ENCODE data around the gene CHCHD6.

The CHCHD6 gene

DNA sequence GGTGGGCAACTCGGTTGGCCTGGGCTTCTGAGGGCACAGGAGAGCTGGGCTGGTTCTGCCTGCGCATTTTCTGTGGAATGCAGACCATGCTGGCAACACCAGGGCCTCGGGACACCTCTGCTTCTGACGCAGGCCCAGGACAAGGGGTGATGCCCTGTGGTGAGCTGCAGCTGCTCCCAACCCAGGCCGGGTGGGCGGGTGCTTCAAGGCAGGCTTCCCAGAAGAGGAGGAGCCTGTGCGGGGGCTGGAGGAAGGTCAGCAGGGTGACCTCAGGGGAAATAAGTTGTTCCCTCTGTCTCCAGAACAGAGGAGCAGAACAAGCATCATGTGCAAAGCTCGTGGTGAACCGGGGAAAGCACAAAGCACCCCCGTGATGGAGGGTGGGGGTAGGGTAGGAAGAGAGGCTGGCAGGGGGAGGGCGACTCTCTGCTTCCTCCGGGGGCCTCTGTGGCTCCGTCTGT, 267.9 kb downstream of the CHCHD6 start:
- peaks cover 17% of the 10 kb centered on the region for H3K9me3 ChIP-seq (ENCODE audit: insufficient read depth, low read length)
- H3F3A ChIP-seq (ENCODE audit: insufficient read depth): no peaks in the 10 kb centered on the region
- H4K20me1 ChIP-seq (ENCODE audit: low read depth, low read length): no peaks in the 10 kb centered on the region
- H3K27ac ChIP-seq (ENCODE audit: low read depth, low read length): no peak overlapping the region
- H3K4me3 ChIP-seq (ENCODE audit: insufficient read depth, low read length, poor library complexity, severe bottlenecking): no peak overlapping the region
- no peaks in the 10 kb centered on the region for H3K79me2 ChIP-seq (ENCODE audit: insufficient read depth, low read length)
- peaks cover 8% of the 10 kb centered on the region; the same call in 1 of the 2 replicates for H3K27me3 ChIP-seq (ENCODE audit: low read length)
- no peak overlapping the region for H3K4me2 ChIP-seq (ENCODE audit: low read depth, low read length, poor library complexity, severe bottlenecking)
- H3K36me3 ChIP-seq (ENCODE audit: low read length): no peaks in the 10 kb centered on the region
- H2AFZ ChIP-seq (ENCODE audit: low read depth, low read length, severe bottlenecking): no peak overlapping the region
- H3K9me2 ChIP-seq (replicated peaks; ENCODE audit: insufficient read depth, low read length): no peaks in the 10 kb centered on the region
- no peak overlapping the region for H3K9ac ChIP-seq (ENCODE audit: low read length)
- TF ChIP-seq EZH2phosphoT487 (conservative IDR thresholded peaks at IDR 0.05; ENCODE audit: low read length): no peak
- TF ChIP-seq, protein P1, sequence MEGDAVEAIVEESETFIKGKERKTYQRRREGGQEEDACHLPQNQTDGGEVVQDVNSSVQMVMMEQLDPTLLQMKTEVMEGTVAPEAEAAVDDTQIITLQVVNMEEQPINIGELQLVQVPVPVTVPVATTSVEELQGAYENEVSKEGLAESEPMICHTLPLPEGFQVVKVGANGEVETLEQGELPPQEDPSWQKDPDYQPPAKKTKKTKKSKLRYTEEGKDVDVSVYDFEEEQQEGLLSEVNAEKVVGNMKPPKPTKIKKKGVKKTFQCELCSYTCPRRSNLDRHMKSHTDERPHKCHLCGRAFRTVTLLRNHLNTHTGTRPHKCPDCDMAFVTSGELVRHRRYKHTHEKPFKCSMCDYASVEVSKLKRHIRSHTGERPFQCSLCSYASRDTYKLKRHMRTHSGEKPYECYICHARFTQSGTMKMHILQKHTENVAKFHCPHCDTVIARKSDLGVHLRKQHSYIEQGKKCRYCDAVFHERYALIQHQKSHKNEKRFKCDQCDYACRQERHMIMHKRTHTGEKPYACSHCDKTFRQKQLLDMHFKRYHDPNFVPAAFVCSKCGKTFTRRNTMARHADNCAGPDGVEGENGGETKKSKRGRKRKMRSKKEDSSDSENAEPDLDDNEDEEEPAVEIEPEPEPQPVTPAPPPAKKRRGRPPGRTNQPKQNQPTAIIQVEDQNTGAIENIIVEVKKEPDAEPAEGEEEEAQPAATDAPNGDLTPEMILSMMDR (IDR thresholded peaks at IDR 0.05; ENCODE audit: insufficient read depth, low read length, poor library complexity, severe bottlenecking): no peak

DNA sequence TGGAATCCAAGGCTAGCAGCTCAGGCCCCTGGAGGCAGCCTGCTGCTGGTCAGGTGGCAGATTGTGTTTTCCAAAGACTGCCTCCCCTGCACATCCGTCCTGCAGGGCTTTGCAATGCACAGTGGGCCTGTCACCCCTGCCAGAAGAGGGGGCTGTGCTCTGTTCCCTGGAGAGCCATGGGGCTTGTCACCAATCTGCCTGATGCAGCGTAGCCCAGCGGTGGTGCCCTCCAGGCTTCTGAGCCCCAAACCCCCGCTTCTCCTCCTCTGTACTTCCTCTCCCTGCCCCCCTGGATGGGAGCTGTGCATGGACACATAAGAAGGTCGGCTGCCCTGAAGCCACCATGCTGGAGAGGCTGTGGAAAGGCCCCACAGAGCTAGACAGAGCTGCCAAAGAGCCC, 268.8 kb downstream of the CHCHD6 start:
- Histone ChIP-seq H3K27me3 (ENCODE audit: low read length) (peaks cover 8% of the 10 kb centered on the region; the same call in 1 of the 2 replicates), H3K79me2 (ENCODE audit: insufficient read depth, low read length) (no peaks in the 10 kb centered on the region), H3K4me3 (ENCODE audit: insufficient read depth, low read length, poor library complexity, severe bottlenecking) (no peak overlapping the region), H3K36me3 (ENCODE audit: low read length) (no peaks in the 10 kb centered on the region), H3K9me3 (ENCODE audit: insufficient read depth, low read length) (peaks cover 17% of the 10 kb centered on the region), H3K27ac (ENCODE audit: low read depth, low read length) (no peak overlapping the region), H3F3A (ENCODE audit: insufficient read depth) (no peaks in the 10 kb centered on the region), H3K9ac (ENCODE audit: low read length) (no peak overlapping the region), H3K4me2 (ENCODE audit: low read depth, low read length, poor library complexity, severe bottlenecking) (no peak overlapping the region), H4K20me1 (ENCODE audit: low read depth, low read length) (no peaks in the 10 kb centered on the region), H2AFZ (ENCODE audit: low read depth, low read length, severe bottlenecking) (no peak overlapping the region), H3K9me2 (replicated peaks; ENCODE audit: insufficient read depth, low read length) (no peaks in the 10 kb centered on the region)
- TF ChIP-seq EZH2phosphoT487 (conservative IDR thresholded peaks at IDR 0.05; ENCODE audit: low read length): no peak
- TF ChIP-seq, protein P1 (IDR thresholded peaks at IDR 0.05; ENCODE audit: insufficient read depth, low read length, poor library complexity, severe bottlenecking): no peak

DNA sequence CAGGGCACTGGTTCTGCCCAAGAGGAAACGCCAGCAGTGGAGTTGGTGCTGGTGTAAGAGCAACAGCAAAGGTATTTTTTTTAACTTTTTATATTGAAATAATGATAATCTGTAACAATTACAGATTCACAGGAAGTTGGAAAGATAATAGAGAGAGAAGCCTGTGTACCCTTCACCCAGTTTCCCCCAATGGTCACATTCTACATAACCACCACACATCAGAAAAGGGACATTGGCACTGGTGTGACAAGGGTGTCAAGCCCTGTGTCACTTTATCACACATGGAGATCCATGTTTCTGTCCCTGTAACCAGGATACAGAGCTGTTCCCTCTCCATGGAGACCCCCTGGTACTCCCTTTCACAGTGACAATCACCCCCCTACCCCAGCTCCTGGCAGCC, 269.8 kb downstream of the CHCHD6 start:
- H2AFZ ChIP-seq (ENCODE audit: low read depth, low read length, severe bottlenecking): no peak overlapping the region
- H3K27ac ChIP-seq (ENCODE audit: low read depth, low read length): no peak overlapping the region
- no peak overlapping the region for H3K9ac ChIP-seq (ENCODE audit: low read length)
- no peaks in the 10 kb centered on the region for H3K79me2 ChIP-seq (ENCODE audit: insufficient read depth, low read length)
- H3K4me3 ChIP-seq (ENCODE audit: insufficient read depth, low read length, poor library complexity, severe bottlenecking): no peak overlapping the region
- H3K36me3 ChIP-seq (ENCODE audit: low read length): no peaks in the 10 kb centered on the region
- TF ChIP-seq, protein P1 (IDR thresholded peaks at IDR 0.05; ENCODE audit: insufficient read depth, low read length, poor library complexity, severe bottlenecking): no peak
- no peak for TF ChIP-seq EZH2phosphoT487 (conservative IDR thresholded peaks at IDR 0.05; ENCODE audit: low read length)
- H3K4me2 ChIP-seq (ENCODE audit: low read depth, low read length, poor library complexity, severe bottlenecking): no peak overlapping the region
- H3K9me2 ChIP-seq (replicated peaks; ENCODE audit: insufficient read depth, low read length): no peaks in the 10 kb centered on the region
- no peaks in the 10 kb centered on the region for H3F3A ChIP-seq (ENCODE audit: insufficient read depth)
- peaks cover 8% of the 10 kb centered on the region; the same call in 1 of the 2 replicates for H3K27me3 ChIP-seq (ENCODE audit: low read length)
- H3K9me3 ChIP-seq (ENCODE audit: insufficient read depth, low read length): peaks cover 17% of the 10 kb centered on the region
- H4K20me1 ChIP-seq (ENCODE audit: low read depth, low read length): no peaks in the 10 kb centered on the region
